ENCODE measurements around the gene IFNAR1. TPM values are rescaled to one million over a fixed set of nuclear protein-coding genes. Genes with fewer than 3 reads are reported as not detected.

The IFNAR1 gene
- polyA plus RNA-seq, 3 donors = 16.8 to 95.3 (median 56.2) TPM

DNA sequence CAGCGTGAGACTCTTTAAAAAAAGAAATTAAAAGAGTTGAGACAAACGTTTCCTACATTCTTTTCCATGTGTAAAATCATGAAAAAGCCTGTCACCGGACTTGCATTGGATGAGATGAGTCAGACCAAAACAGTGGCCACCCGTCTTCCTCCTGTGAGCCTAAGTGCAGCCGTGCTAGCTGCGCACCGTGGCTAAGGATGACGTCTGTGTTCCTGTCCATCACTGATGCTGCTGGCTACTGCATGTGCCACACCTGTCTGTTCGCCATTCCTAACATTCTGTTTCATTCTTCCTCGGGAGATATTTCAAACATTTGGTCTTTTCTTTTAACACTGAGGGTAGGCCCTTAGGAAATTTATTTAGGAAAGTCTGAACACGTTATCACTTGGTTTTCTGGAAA, 31.2 kb downstream of the IFNAR1 start:
- peaks cover 12% of the 10 kb centered on the region in 2 donors for H3K4me1 ChIP-seq (ENCODE audit: control insufficient read depth in 1 of 2, insufficient read depth in 2 of 2, low read length in 2 of 2)
- TF ChIP-seq, protein P1, sequence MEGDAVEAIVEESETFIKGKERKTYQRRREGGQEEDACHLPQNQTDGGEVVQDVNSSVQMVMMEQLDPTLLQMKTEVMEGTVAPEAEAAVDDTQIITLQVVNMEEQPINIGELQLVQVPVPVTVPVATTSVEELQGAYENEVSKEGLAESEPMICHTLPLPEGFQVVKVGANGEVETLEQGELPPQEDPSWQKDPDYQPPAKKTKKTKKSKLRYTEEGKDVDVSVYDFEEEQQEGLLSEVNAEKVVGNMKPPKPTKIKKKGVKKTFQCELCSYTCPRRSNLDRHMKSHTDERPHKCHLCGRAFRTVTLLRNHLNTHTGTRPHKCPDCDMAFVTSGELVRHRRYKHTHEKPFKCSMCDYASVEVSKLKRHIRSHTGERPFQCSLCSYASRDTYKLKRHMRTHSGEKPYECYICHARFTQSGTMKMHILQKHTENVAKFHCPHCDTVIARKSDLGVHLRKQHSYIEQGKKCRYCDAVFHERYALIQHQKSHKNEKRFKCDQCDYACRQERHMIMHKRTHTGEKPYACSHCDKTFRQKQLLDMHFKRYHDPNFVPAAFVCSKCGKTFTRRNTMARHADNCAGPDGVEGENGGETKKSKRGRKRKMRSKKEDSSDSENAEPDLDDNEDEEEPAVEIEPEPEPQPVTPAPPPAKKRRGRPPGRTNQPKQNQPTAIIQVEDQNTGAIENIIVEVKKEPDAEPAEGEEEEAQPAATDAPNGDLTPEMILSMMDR (IDR thresholded peaks at IDR 0.05) = no peak
- whole genome bisulfite sequencing (ENCODE audit: insufficient coverage) = 96% methylated on average over 8 of the region's 11 CpGs
- H3K27me3 ChIP-seq (ENCODE audit: control insufficient read depth in 2 of 2, insufficient read depth in 2 of 2, low read length in 2 of 2) = no peaks in the 10 kb centered on the region
- peaks cover 22% of the 10 kb centered on the region for H3K4me1 Mint-ChIP-seq
- no peak for DNase-seq
- no peak overlapping the region for H3K27ac ChIP-seq (ENCODE audit: low read depth in 1 of 2, low read length in 2 of 2)
- H3K36me3 ChIP-seq (replicated peaks in 1 of 2; ENCODE audit: control insufficient read depth in 1 of 2, insufficient read depth in 2 of 2, low read length in 2 of 2) = peaks cover 41 to 68% of the 10 kb centered on the region in 2 donors
- peaks cover 6% of the 10 kb centered on the region for H4K20me1 ChIP-seq (ENCODE audit: insufficient read depth, low read length)
- no peak overlapping the region for H2AFZ ChIP-seq (ENCODE audit: insufficient read depth, low read depth, low read length, poor library complexity, severe bottlenecking)
- H3K79me2 ChIP-seq (ENCODE audit: insufficient read depth, low read length) = peaks cover 21% of the 10 kb centered on the region
- H3K9me3 ChIP-seq (replicated peaks in 1 of 2; ENCODE audit: control insufficient read depth in 1 of 2, insufficient read depth in 1 of 2, low read length in 2 of 2) = no peaks in the 10 kb centered on the region
- no peak overlapping the region for H3K4me3 ChIP-seq (replicated peaks in 1 of 3; ENCODE audit: low read depth in 2 of 3, low read length in 3 of 3)
- H3K4me3 Mint-ChIP-seq = no peak overlapping the region
- no peak overlapping the region for H3K9ac ChIP-seq (ENCODE audit: insufficient read depth, low read length, poor library complexity, severe bottlenecking)
- H3K36me3 Mint-ChIP-seq = peaks cover 43 to 59% of the 10 kb centered on the region in 2 donors
- no peaks in the 10 kb centered on the region for H3K9me3 Mint-ChIP-seq
- H3K27ac Mint-ChIP-seq = peak overlapping the region in 1 of 7 donors; percentile 71
- peaks cover 0 to 2% (median 0%) of the 10 kb centered on the region in 3 donors for H3K27me3 Mint-ChIP-seq (ENCODE audit: low read depth in 3 of 3)
- H3K4me2 ChIP-seq (replicated peaks; ENCODE audit: extremely low read depth, low read length, poor library complexity, severe bottlenecking) = no peak overlapping the region
- intact Hi-C loops (cut with micrococcal nuclease) = no loop called here

DNA sequence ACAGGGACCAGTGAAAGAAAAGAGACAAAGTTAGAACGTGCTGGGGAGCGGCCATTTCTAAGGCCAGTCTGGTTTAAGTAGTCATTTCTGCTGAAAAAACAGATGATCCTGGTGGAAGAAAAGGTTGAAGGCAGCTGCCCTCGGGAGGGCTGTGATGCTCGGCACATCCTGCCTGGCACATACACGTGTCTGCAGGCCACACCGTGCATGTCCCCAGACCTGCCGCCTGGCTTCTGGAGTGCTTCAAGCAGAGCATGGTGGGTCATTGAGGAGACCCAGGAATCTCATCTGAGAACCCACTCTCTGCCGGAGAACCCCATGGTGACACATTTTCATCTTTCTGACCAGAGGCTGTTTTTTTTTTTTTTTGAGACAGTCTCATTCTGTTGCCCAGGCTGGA, 32.4 kb downstream of the IFNAR1 start:
- H3K36me3 Mint-ChIP-seq = peaks cover 38 to 48% of the 10 kb centered on the region in 2 donors
- H3K27ac ChIP-seq (ENCODE audit: low read depth in 1 of 2, low read length in 2 of 2) = peak overlapping the region in 1 of 2 donors; percentile 12
- H3K27me3 ChIP-seq (ENCODE audit: control insufficient read depth in 2 of 2, insufficient read depth in 2 of 2, low read length in 2 of 2) = no peaks in the 10 kb centered on the region
- H4K20me1 ChIP-seq (ENCODE audit: insufficient read depth, low read length) = no peaks in the 10 kb centered on the region
- no peak overlapping the region for H3K4me3 Mint-ChIP-seq
- peaks cover 24% of the 10 kb centered on the region in 2 donors for H3K4me1 ChIP-seq (ENCODE audit: control insufficient read depth in 1 of 2, insufficient read depth in 2 of 2, low read length in 2 of 2)
- no peak overlapping the region for H3K9ac ChIP-seq (ENCODE audit: insufficient read depth, low read length, poor library complexity, severe bottlenecking)
- peaks cover 0 to 4% (median 0%) of the 10 kb centered on the region in 3 donors for H3K27me3 Mint-ChIP-seq (ENCODE audit: low read depth in 3 of 3)
- intact Hi-C loops (cut with micrococcal nuclease) = no loop called here
- peaks cover 35 to 57% of the 10 kb centered on the region in 2 donors for H3K36me3 ChIP-seq (replicated peaks in 1 of 2; ENCODE audit: control insufficient read depth in 1 of 2, insufficient read depth in 2 of 2, low read length in 2 of 2)
- peaks cover 19% of the 10 kb centered on the region for H3K79me2 ChIP-seq (ENCODE audit: insufficient read depth, low read length)
- TF ChIP-seq, protein P1 (IDR thresholded peaks at IDR 0.05) = no peak
- H3K4me3 ChIP-seq (replicated peaks in 1 of 3; ENCODE audit: low read depth in 2 of 3, low read length in 3 of 3) = no peak overlapping the region
- H3K27ac Mint-ChIP-seq = peak overlapping the region in 1 of 7 donors; percentile 57
- no peak overlapping the region for H3K4me2 ChIP-seq (replicated peaks; ENCODE audit: extremely low read depth, low read length, poor library complexity, severe bottlenecking)
- DNase-seq = no peak
- peaks cover 0 to 2% (median 0%) of the 10 kb centered on the region in 7 donors for H3K9me3 Mint-ChIP-seq
- no peaks in the 10 kb centered on the region for H3K9me3 ChIP-seq (replicated peaks in 1 of 2; ENCODE audit: control insufficient read depth in 1 of 2, insufficient read depth in 1 of 2, low read length in 2 of 2)
- no peak overlapping the region for H2AFZ ChIP-seq (ENCODE audit: insufficient read depth, low read depth, low read length, poor library complexity, severe bottlenecking)
- 95% methylated on average over 8 of the region's 8 CpGs for WGBS (ENCODE audit: insufficient coverage)
- H3K4me1 Mint-ChIP-seq = peaks cover 33% of the 10 kb centered on the region
